GM12892 (cell line): ENCODE data around the gene STARD13.

Source experiments
- POLR2A ChIP-seq: IDR thresholded peaks from 2 replicates; pipeline ENCODE4 v1.6.1; 2011; ENCODE audit warnings: low read depth, low read length, control low read depth
- POLR2AphosphoS5 ChIP-seq: IDR thresholded peaks from 2 replicates; pipeline ENCODE4 v1.6.1; 2011; ENCODE audit warnings: low read depth, low read length, control low read depth
- TAF1 ChIP-seq: IDR thresholded peaks from 2 replicates; pipeline ENCODE4 v1.6.1; 2011; ENCODE audit warnings: low read depth, mild to moderate bottlenecking, control low read depth, low read length, borderline replicate concordance

DNA sequence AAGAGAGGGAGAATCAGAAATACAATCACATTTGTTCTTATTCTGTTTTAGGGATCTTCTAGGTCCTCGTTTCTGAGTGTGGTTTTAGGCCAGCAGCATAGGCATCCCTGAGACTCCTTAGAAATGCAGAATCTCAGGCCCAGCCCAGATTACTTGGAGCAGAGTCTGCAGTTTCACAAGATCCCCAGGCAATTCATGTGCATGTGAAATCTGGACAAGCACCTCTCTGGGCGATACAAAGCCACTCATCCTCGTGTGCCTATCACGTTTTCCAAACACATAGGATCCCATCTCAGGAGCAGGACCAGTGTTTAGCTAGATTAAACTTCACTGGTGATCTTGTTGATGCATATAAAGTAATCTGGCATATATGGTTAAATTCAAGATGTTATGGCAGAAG lies 182.1 kb downstream of the STARD13 start:
- no peak for TF ChIP-seq POLR2A
- TF ChIP-seq POLR2AphosphoS5: no peak
- no peak for TF ChIP-seq TAF1
